Measurements from ENCODE around the gene PACSIN2. TPM values are rescaled to one million over a fixed set of nuclear protein-coding genes. Genes with fewer than 3 reads are reported as not detected.

PACSIN2 gene
- total and polyA plus RNA-seq, 8 donors = 63.4 to 149 (median 66.2) TPM

GRCh38 chr22:42986115-42986514 is 28.8 kb downstream of the PACSIN2 start:
- Histone ChIP-seq H3K27ac (peak overlapping the region in 1 of 2 donors; percentile 8), H3K4me3 (no peak overlapping the region), H3K9me3 (no peaks in the 10 kb centered on the region), H3K36me3 (no peaks in the 10 kb centered on the region), H3K4me1 (peaks cover 13 to 29% of the 10 kb centered on the region in 2 donors), H3K27me3 (no peaks in the 10 kb centered on the region)
- TF ChIP-seq CTCF (IDR thresholded peaks at IDR 0.05) = no peak
- ATAC-seq (no peak), DNase-seq (no peak)
- intact Hi-C loops (cut with DNase I) = no loop called here

GRCh38 chr22:42985531-42985905 is 29.4 kb downstream of the PACSIN2 start:
- Histone ChIP-seq H3K36me3 (no peaks in the 10 kb centered on the region), H3K27ac (no peak overlapping the region), H3K4me3 (no peak overlapping the region), H3K27me3 (no peaks in the 10 kb centered on the region), H3K4me1 (peaks cover 8 to 23% of the 10 kb centered on the region in 2 donors), H3K9me3 (no peaks in the 10 kb centered on the region)
- no peak for TF ChIP-seq CTCF (IDR thresholded peaks at IDR 0.05)
- intact Hi-C loops (cut with DNase I) = no loop called here
- ATAC-seq (no peak), DNase-seq (no peak)

GRCh38 chr22:42984814-42985530 is 30.0 kb downstream of the PACSIN2 start:
- Histone ChIP-seq H3K4me3 (no peak overlapping the region), H3K9me3 (no peaks in the 10 kb centered on the region), H3K27me3 (no peaks in the 10 kb centered on the region), H3K4me1 (peaks cover 4 to 18% of the 10 kb centered on the region in 2 donors), H3K27ac (no peak overlapping the region), H3K36me3 (no peaks in the 10 kb centered on the region)
- intact Hi-C loops (cut with DNase I) = no loop called here
- no peak for ATAC-seq
- no peak for DNase-seq
- TF ChIP-seq CTCF (IDR thresholded peaks at IDR 0.05) = no peak

- no peak for TF ChIP-seq CTCF (IDR thresholded peaks at IDR 0.05)
- no peaks in the 10 kb centered on the region for H3K9me3 ChIP-seq
- ATAC-seq (no peak), DNase-seq (no peak)
- H3K4me3 ChIP-seq = no peak overlapping the region
- intact Hi-C loops (cut with DNase I) = no loop called here
- H3K36me3 ChIP-seq = no peaks in the 10 kb centered on the region
- no peaks in the 10 kb centered on the region for H3K27me3 ChIP-seq
- H3K27ac ChIP-seq = no peak overlapping the region
- H3K4me1 ChIP-seq = peaks cover 4 to 16% of the 10 kb centered on the region in 2 donors
Observed at GRCh38 chr22:42984397-42984796, 30.6 kb downstream of the PACSIN2 start.

- Histone ChIP-seq H3K36me3 (no peaks in the 10 kb centered on the region), H3K27me3 (no peaks in the 10 kb centered on the region), H3K9me3 (no peaks in the 10 kb centered on the region), H3K27ac (no peak overlapping the region), H3K4me1 (peaks cover 11 to 19% of the 10 kb centered on the region in 2 donors), H3K4me3 (no peak overlapping the region)
- no peak for TF ChIP-seq CTCF (IDR thresholded peaks at IDR 0.05)
- intact Hi-C loops (cut with DNase I) = no loop called here
- DNase-seq (no peak), ATAC-seq (no peak)
Observed at GRCh38 chr22:42983470-42983869, 31.5 kb downstream of the PACSIN2 start.

Measured in left lung (tissue), 10 donors.